Measurements from ENCODE around the gene HSPB7.

HSPB7 gene

DNA sequence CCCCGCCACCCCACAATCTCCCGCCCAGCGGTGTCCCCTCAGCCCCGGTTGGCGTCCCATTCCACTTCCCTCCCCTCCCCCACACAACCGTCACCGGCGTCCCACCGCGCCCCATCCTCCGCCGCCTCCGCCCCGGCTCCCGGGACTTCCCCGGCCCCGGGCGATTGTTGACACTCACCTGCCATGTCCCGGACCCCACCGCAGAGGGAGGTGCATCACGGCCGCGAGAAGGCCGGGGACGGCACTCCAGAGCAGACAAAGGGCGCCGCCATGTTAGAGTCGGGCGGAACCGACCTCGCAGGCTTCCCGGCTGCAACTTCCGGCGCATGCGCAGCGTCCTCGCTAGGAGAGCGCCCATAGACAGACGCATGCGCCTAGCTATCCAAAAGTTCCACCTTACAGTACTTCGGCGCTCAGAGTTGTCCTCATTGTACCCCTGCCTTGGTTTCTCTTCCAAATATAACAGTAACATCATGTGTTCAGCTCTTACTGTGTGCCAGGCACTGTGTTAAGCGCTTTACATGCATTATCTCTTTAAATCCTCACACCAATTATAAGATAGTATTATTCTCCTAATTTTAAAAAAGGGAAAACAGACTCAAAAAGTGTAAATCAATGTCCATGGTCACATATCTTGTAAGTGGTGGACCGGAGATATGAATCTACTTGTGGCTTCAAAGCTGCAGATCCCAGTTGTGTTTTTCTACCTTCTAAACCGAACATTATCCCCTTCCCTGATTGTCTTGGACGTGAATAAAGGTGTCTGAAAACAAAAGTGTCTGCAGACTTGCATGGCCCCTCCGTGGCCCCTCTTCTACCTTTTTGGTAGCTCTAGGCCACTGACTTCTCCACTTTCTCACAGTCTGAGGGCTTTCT is 41.8 kb downstream of the HSPB7 start, which contains the start of gene ZBTB17:
Gene ZBTB17, minus strand, starts transcription at position 297 of the 876 bp plus-strand sequence. CDS start 27,606 bp downstream, outside the sequence.
- peak; percentile 93 for DNase-seq (ENCODE audit: low spot score)

DNA sequence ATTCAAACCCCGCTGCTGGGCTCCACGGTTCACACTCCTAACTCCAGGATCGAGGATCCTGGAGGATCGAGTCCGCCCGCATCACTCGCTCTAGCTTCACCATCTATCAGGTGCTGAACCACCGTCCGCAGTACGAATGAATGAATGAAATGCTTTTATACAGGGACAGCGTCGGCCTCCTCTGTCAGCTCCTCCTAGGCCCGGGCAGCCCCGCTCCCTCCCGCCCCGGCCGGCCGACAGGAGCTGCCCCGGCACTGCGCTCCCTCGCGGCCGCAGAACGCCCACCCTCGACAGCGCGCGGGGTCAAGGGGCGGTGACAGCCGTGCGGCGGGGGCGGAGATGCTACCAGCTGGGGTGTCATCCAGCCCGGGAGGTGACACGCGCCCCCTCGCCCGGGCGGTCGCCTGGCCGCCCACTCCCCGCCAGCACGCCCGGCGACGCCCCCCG is 42.5 kb downstream of the HSPB7 start:
- peak; percentile 62 for DNase-seq (ENCODE audit: low spot score)

DNA sequence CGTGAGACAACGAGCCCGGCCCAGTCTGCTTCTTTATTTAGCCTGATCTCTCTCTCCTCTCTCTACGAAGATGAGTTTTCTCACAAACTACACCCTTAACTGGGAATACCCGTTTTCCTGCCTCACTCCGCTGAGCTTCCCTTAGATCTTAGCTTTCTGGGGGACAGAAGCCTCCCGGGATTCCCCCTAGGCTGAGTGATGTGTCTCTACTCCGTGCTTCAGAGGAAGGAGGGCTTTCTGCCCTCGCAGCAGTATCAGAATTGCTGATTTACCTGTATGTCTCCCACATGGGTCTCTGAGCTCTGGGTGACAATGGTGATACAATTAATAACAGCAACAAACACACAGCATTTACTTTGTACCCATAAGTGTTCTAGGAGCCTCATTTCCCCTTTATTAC is 43.0 kb downstream of the HSPB7 start:
- DNase-seq (ENCODE audit: low spot score), result no peak

DNA sequence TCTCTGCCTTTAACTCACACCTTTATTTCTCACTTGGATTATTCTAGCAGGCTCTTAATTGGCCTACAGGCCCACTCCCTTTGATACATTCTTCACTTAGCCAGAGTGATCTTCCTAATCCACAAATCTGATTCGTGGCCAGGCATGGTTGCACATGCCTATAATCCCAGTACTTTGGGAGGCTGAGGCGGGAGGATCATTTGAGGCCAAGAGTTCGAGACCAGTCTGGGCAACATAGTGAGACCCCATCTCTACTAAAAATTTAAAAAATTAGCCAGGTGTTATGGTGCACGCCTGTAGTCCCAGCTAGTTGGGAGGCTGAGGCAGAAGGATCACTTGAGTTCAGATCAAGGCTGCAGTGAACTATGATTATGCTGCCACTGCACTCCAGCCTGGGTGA is 44.1 kb downstream of the HSPB7 start:
- no peak for DNase-seq (ENCODE audit: low spot score)

DNA sequence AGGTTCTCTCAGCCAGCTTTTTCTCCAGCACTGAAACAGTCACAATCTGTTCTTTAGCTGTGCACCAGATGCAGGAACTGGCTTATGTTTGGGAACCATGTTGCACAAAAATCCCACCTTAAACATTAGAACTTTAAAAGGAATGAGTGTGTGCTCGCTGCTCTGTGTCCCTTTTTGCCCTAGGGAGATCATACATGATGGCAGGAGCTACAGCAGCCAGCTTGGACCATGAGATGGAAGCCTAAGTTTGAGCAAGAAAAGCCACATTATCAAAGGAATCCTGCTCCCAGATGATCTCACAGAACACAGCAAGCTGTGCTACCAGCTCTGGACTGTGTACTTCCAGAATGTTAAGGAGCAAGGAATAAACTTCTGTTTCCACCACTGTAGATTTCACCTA is 45.4 kb downstream of the HSPB7 start:
- no peak for DNase-seq (ENCODE audit: low spot score)

DNA sequence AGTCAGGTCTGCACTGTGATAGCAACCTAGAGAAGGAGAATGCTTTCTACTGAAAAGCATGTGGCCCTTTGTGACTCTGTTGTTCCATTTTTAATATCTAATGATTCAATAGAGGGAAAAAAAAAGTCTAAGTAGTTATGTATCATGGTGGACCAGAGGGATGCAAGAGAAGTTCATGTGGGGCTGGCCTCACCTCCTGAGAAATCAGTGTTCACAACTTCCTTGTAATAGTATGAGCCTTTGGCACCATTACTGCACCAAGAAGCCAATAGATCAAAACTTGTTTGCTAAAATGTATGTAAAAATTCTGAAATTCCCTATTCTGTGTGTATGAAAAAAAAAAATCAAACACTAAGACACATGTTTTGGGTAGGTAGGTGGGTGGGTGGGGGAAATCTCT is 46.9 kb downstream of the HSPB7 start:
- no peak for DNase-seq (ENCODE audit: low spot score)

DNA sequence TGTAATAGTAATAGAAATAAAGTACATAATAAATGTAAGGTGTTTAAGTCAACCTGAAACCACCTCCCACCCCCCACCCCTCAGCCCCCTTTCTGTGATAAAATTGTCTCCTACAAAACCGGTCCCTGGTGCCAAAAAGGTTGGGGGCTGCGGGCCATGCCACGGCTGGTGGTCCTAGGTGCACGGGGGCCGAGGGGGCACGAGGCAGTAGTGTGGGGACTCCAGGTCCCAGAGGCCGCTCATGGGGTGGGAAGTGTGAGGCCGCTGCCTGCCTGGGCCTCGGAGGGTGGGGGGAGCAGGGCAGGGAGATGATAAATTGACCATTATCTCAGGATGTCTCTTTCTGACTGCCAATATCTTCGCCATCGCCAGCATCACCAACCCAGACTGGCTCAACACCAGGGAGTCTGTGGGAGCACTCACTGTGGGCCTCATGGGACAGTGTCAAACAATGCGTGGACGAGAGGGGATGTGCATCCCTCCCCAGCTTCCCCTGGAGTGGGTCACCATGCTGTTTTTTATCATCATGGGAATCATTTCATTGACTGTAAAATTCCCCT is 48.4 kb downstream of the HSPB7 start:
- DNase-seq (ENCODE audit: low spot score), result no peak

DNA sequence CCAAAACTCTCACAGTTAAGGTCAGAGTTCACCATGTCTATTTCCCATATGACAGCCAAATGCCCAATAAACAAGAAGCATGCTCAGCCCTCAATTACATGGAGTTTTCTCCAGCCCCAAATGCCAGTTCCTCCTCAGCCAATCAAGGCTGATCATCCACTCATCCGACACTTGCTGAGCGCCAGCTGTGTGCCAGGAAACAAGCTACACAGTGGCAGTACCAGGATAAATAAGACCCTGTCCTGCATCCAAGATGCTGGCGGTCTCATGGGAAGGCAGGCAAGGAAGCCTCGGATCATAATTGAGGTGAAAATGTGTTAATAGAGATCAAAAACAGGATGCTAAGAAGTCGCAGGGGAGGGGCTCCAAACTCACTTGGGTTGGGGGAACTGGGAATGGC is 49.7 kb downstream of the HSPB7 start:
- DNase-seq (ENCODE audit: low spot score), result no peak

DNA sequence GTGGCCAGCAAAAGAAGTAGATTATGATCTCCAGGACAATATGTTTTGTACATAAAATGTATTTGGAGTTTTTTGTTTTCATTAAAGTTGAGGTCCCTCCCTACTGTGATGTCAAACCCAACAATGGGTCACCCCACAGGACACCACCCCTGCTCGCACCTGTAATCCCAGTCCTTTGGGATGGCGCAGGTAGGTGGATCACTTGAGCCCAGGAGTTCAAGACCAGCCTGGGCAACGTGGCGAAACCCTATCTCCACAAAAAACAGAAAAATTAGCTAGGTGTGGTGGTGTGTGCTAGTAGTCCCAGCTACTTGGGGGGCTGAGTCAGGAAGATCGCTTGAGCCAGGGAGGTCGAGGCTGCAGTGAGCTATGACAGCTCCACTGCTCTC is 50.9 kb downstream of the HSPB7 start:
- DNase-seq (ENCODE audit: low spot score), result no peak

DNA sequence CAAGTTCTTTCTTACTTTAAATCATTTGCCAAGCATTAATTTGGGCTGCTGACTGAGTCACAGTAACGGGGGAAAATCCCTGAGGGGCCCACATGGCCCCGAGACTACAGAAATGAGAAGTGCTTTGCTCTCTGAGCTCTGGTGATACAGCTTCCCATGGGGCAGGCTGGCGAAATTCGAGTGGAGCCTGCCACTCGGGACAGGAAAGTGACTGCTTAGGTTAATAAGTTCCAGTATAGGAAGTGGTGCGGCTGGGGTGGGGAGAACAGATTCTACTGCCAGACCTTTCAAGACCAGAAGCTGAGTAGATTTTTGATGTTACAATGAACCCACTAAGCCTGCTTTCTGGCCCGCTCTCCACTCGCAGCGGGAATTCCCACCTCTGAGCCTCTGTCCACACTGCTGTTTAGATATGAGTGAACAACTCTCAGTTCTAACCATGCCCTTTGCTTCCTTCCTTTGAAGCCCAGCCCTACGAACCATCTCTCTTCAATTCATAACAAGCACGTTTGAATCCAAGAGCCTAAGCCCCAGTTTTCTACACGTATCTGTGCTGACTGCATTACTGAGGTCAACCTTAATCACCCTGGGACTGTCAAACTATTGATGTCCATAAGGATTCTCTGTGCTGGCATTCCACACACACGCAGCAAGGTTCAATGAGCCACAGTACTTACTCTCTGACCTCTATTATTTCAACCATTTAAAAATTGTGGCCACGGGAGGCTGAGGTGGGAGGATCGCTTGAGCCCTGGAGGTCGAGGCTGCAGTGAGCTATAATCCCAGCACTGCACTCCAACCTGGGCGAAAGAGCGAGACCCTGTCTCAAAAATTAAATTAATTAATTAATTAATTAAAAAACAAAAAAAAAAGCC is 51.5 kb downstream of the HSPB7 start:
- no peak for DNase-seq (ENCODE audit: low spot score)

DNA sequence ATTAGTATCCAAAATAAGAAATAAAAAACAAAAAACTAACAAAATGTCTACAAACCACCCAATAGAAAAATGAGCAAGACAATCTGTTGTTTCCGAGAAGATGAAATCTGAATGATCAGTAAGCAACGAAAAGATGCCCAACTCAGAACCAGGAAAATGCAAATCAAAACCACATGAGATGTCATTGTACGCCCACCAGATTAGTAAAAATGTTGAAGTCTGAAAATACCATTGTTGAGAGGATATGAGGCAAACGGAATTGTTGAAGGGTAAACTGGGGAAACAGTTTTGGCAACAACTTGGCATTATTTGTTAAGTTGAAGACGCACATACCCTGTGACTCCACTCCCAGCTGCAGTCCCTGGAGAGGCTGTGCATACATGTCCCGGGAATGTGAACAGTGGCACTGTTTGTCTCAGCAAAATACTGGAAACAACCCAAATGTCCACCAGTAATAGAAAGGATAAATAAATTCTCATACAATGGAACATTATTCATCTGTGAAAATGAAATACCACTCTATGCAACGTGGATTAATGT is 52.5 kb downstream of the HSPB7 start:
- DNase-seq (ENCODE audit: low spot score), result no peak

Data from hematopoietic multipotent progenitor cell treated with erythropoietin and hydrocortisone succinate and interleukin-3 and kit ligand, for 17 days (in vitro differentiated cells).